DOHH2 (cell line): ENCODE data around the gene PIGA.

Experiments used
- EZH2phosphoT487 ChIP-seq: fragments of 200-600 bp; sonication (generic); IDR thresholded peaks from 2 replicates; pipeline ENCODE4 v1.6.1; 2017; ENCODE audit warnings: borderline replicate concordance, mild to moderate bottlenecking, antibody characterized with exemption, low read length, moderate library complexity, mixed read lengths
- TF ChIP-seq, protein P1 (sequence below): fragments of 200-600 bp; sonication (generic); IDR thresholded peaks from one replicate; pipeline ENCODE4 v1.5.1; 2014; ENCODE audit warnings: antibody characterized with exemption, mild to moderate bottlenecking, low read depth, low read length; ENCODE audit not compliant: poor library complexity, severe bottlenecking

DNA sequence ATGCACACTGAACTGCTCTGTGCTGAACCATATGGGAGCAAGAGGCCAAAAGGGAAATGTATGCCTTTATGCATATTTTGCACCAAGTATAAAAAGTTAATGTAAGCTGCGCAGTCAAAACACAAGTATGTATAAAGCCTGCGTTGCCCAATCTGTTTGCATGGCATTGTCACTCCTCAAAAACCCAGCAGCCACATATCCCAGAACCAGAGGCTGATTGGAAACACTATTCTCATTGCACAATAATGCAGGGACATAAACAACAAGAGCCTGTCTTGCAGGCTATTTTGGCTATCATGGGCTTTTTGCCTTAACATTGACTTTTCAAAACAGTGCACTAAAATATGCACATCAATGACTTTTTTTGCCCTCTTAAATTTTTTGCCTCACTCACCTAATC lies 60.4 kb downstream of the PIGA start:
- TF ChIP-seq, protein P1, sequence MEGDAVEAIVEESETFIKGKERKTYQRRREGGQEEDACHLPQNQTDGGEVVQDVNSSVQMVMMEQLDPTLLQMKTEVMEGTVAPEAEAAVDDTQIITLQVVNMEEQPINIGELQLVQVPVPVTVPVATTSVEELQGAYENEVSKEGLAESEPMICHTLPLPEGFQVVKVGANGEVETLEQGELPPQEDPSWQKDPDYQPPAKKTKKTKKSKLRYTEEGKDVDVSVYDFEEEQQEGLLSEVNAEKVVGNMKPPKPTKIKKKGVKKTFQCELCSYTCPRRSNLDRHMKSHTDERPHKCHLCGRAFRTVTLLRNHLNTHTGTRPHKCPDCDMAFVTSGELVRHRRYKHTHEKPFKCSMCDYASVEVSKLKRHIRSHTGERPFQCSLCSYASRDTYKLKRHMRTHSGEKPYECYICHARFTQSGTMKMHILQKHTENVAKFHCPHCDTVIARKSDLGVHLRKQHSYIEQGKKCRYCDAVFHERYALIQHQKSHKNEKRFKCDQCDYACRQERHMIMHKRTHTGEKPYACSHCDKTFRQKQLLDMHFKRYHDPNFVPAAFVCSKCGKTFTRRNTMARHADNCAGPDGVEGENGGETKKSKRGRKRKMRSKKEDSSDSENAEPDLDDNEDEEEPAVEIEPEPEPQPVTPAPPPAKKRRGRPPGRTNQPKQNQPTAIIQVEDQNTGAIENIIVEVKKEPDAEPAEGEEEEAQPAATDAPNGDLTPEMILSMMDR: no peak
- TF ChIP-seq EZH2phosphoT487: no peak
